GM12878 (cell line): Measurements from ENCODE around the gene PTPRN2. TPM values are rescaled to one million over a fixed set of nuclear protein-coding genes. Genes with fewer than 3 reads are reported as not detected.

Source experiments
- ATAC-seq: fragments of 200-7000 bp; cut with Tn5 transposase; 3 replicates; pipeline ENCODE4 v1.9.1; 2020; ENCODE audit warnings: mild to moderate bottlenecking, moderate library complexity
- BruUV-seq: library from RNA; stranded (reverse); fragments of 400-500 nt; replicated peaks from 2 replicates; lab custom pipeline; 2021; lab: Mats Ljungman, UMichigan
- CTCF ChIA-PET: fragments of 300-600 bp; sonication (Branson Sonifier 250); formaldehyde crosslinking; extraction: SDS; loops from one replicate; lab custom pipeline; 2021; ENCODE audit warnings: inconsistent platforms; lab: Yijun Ruan, JAX
- POLR2A ChIA-PET: fragments of 350-600 bp; formaldehyde crosslinking; extraction: SDS; loops from one replicate; lab custom pipeline; 2021; ENCODE audit warnings: inconsistent platforms; lab: Charles Lee
- RAD21 ChIA-PET: fragments of 300-600 bp; sonication (Branson Sonifier 250); formaldehyde crosslinking; loops from one replicate; lab custom pipeline; 2023; ENCODE audit warnings: antibody characterized with exemption; ENCODE audit not compliant: unreplicated experiment; lab: Charles Lee
- SMC1A ChIA-PET: fragments of 300-600 bp; sonication (Branson Sonifier 250); formaldehyde crosslinking; loops from one replicate; lab custom pipeline; 2023; ENCODE audit not compliant: unreplicated experiment, uncharacterized antibody; lab: Charles Lee
- DNase-seq: peaks from one replicate; pipeline ENCODE4 v3.0.0-alpha.2; 2011; ENCODE audit warnings: low read depth, low spot score
- FAIRE-seq: peaks from 3 replicates; lab custom pipeline; 2011; peaks lifted over from hg19 to GRCh38; lab: Jason Lieb, UNC
- H2AFZ ChIP-seq: 2 replicates; pipeline ENCODE4 v1.6.0; 2011; ENCODE audit warnings: low read depth, low read length, control low read depth; ENCODE audit not compliant: control insufficient read depth
- H3K27ac ChIP-seq: 2 replicates; pipeline ENCODE4 v1.5.1; 2011; ENCODE audit warnings: control low read depth; ENCODE audit not compliant: control insufficient read depth, insufficient read depth
- H3K27me3 ChIP-seq, 2 experiments: replicated peaks in 1 of 2; 2 replicates each; pipeline versions ENCODE4 v1.6.0 to v1.6.1; 2011; ENCODE audit warnings: low read length in 1 of 2; ENCODE audit not compliant: control insufficient read depth in 2 of 2, insufficient read depth in 2 of 2
- H3K36me3 ChIP-seq, 2 experiments: 2 replicates each; pipeline ENCODE4 v1.5.1; 2011; ENCODE audit warnings: low read length in 1 of 2; ENCODE audit not compliant: control insufficient read depth in 2 of 2, insufficient read depth in 2 of 2
- H3K4me1 ChIP-seq: 2 replicates; pipeline ENCODE4 v1.6.1; 2011; ENCODE audit warnings: mild to moderate bottlenecking, low read length, moderate library complexity, mixed read lengths; ENCODE audit not compliant: control insufficient read depth, insufficient read depth
- H3K4me2 ChIP-seq: 2 replicates; pipeline ENCODE4 v1.6.0; 2011; ENCODE audit warnings: control low read depth; ENCODE audit not compliant: control insufficient read depth, insufficient read depth
- H3K4me3 ChIP-seq: fragments of 200-600 bp; sonication (generic); 2 replicates; pipeline ENCODE4 v1.5.1; 2016
- H3K79me2 ChIP-seq: 2 replicates; pipeline ENCODE4 v1.6.0; 2011; ENCODE audit warnings: low read length; ENCODE audit not compliant: control insufficient read depth, insufficient read depth
- H3K9ac ChIP-seq: 2 replicates; pipeline ENCODE4 v1.8.0; 2011; ENCODE audit warnings: low read length, control low read depth, mixed read lengths; ENCODE audit not compliant: control insufficient read depth, insufficient read depth
- H3K9me3 ChIP-seq: replicated peaks from 3 replicates; pipeline ENCODE4 v1.5.1; 2011; ENCODE audit warnings: mild to moderate bottlenecking, low read length; ENCODE audit not compliant: control insufficient read depth, insufficient read depth
- H4K20me1 ChIP-seq: 2 replicates; pipeline ENCODE4 v1.6.0; 2011; ENCODE audit not compliant: control insufficient read depth, insufficient read depth
- ELK1 ChIP-seq: IDR thresholded peaks from 2 replicates; pipeline ENCODE4 v1.6.1; 2012; ENCODE audit warnings: low read depth, low read length, improper control_type of control experiment
- KLF5 ChIP-seq: fragments of 450-650 bp; IDR thresholded peaks from 2 replicates; pipeline ENCODE4 v1.6.1; 2014; ENCODE audit warnings: mild to moderate bottlenecking; ENCODE audit not compliant: partially characterized antibody
- MYB ChIP-seq: fragments of 150-350 bp; IDR thresholded peaks from 2 replicates; pipeline ENCODE4 v1.6.1; 2014; ENCODE audit warnings: mild to moderate bottlenecking, low read depth, low read length, borderline replicate concordance
- NRF1 ChIP-seq: conservative IDR thresholded peaks from 2 replicates; pipeline ENCODE4 v1.6.1; 2011; ENCODE audit warnings: mild to moderate bottlenecking, low read depth, low read length, improper control_type of control experiment
- TCF3 ChIP-seq: IDR thresholded peaks from 2 replicates; pipeline ENCODE4 v1.6.1; 2012; ENCODE audit warnings: low read depth, mild to moderate bottlenecking, low read length, borderline replicate concordance; ENCODE audit not compliant: insufficient read depth
- WGBS: methylation state at CpG from one replicate; pipeline ENCODE4 v1.1.6; 2016; ENCODE audit warnings: low lambda C conversion rate; ENCODE audit not compliant: insufficient replicate concordance, insufficient coverage; ENCODE audit errors: missing lambda C conversion rate; 5-methylcytosine and 5-hydroxymethylcytosine counted together
- in situ Hi-C: fragments of 300-500 bp; cut with MboI; formaldehyde crosslinking; loops from 9 replicates; pipeline ENCODE4 v1.14.3; 2018; ENCODE audit warnings: mixed read lengths
- intact Hi-C: fragments of 100-400 bp; cut with micrococcal nuclease; formaldehyde crosslinking; loops from one replicate; pipeline ENCODE4 v1.14.2; 2022; ENCODE audit not compliant: unreplicated experiment
- polyA plus RNA-seq, 11 experiments: library from polyadenylated mRNA; depleted of rRNA in 4 of 11; unstranded in 6 of 11; stranded (reverse) in 5 of 11; fragments of >200 nt; fragmentation: Nextera tagmentation in 4 of 11; fragmentation: Illumina TruSeq in 1 of 11; extraction: Ambion mirVana in 4 of 11; extraction: Trizol in 1 of 11; gene quantifications; 1 replicate in 1 of 11; 2 replicates in 10 of 11; pipeline versions ENCODE4 v1.2.1 to v1.2.3, GENCODE V29; 2011 to 2016; ENCODE audit warnings: inconsistent platforms in 2 of 11, missing spikeins in 2 of 11, low read depth in 1 of 11
- total RNA-seq, 4 experiments: library from RNA; depleted of rRNA in 3 of 4; stranded (reverse); fragments of >200 nt in 3 of 4; fragmentation: Illumina TruSeq in 1 of 4; extraction: Trizol in 1 of 4; gene quantifications; 2 replicates each; pipeline versions ENCODE4 v1.2.1 to v1.2.3, GENCODE V29; 2013 to 2021
- TF ChIP-seq, protein P1 (sequence below), 3 experiments: IDR thresholded peaks in 2 of 3; conservative IDR thresholded peaks in 1 of 3; 2 replicates each; pipeline ENCODE4 v1.5.1; 2011; ENCODE audit warnings: low read depth in 3 of 3, low read length in 3 of 3, mild to moderate bottlenecking in 3 of 3, control low read depth in 2 of 3, moderate library complexity in 2 of 3, inconsistent platforms in 1 of 3, mixed read lengths in 1 of 3; ENCODE audit not compliant: control insufficient read depth in 2 of 3, insufficient read depth in 1 of 3; ENCODE audit errors: extremely low read depth in 1 of 3
- TF ChIP-seq, protein P2 (sequence below): IDR thresholded peaks from 2 replicates; pipeline ENCODE4 v1.6.1; 2011; ENCODE audit warnings: mild to moderate bottlenecking, low read depth, low read length, moderate library complexity; ENCODE audit not compliant: insufficient replicate concordance

The PTPRN2 gene
- total and polyA plus RNA-seq, 10 of the 15 experiments (the other 5 are each of a cell fraction or from before 2014, with no cell fraction given), result 5.4 TPM; not detected in 9

DNA sequence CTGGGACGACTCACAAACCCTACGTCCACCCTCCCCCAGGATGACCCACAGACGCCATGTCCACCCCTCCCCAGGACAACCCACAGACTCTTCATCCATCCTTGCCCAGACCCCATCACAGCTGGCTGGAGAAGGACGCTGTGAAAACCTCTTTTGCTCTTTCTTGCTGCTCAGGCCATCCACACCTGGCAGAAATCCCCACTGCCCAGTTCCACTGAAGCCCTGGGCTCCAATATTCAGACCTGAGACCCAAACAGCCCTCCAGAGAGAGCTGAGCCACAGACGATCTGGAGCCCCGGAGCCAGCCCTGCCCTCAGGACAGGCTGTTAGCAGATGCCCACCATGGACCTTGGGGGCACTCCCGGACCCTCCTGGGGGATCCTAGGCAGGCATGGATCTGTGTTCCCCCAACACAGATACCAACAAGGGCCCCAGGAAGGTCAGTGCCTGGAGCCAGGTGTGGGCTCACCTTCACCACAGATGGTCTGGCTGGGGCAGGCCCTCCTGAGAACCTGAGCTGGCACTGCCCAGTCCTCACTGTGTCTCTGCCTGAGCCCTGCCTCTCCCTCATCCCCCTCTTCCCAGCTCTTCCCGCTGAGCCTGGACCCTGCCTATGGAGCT is 226.2 kb downstream of the PTPRN2 start:
- no peak for FAIRE-seq
- Histone ChIP-seq H4K20me1 (no peaks in the 10 kb centered on the region), H3K79me2 (no peaks in the 10 kb centered on the region), H2AFZ (no peak overlapping the region), H3K36me3 (no peaks in the 10 kb centered on the region), H3K27ac (no peak overlapping the region), H3K4me2 (no peak overlapping the region), H3K4me1 (no peaks in the 10 kb centered on the region), H3K9me3 (no peaks in the 10 kb centered on the region; the same call in 2 of the 3 replicates), H3K4me3 (no peak overlapping the region), H3K27me3 (no peaks in the 10 kb centered on the region), H3K9ac (no peak overlapping the region)
- SMC1A ChIA-PET, result no interaction called here
- in situ Hi-C loops (no loop called here), intact Hi-C loops (no loop called here)
- WGBS, result 68% methylated on average over 7 of the region's 8 CpGs
- DNase-seq, result no peak
- POLR2A ChIA-PET, result no interaction called here
- RAD21 ChIA-PET, result no interaction called here
- TF ChIP-seq TCF3 (no peak), KLF5 (no peak), ELK1 (no peak), NRF1 (no peak), MYB (no peak)
- TF ChIP-seq, protein P1, sequence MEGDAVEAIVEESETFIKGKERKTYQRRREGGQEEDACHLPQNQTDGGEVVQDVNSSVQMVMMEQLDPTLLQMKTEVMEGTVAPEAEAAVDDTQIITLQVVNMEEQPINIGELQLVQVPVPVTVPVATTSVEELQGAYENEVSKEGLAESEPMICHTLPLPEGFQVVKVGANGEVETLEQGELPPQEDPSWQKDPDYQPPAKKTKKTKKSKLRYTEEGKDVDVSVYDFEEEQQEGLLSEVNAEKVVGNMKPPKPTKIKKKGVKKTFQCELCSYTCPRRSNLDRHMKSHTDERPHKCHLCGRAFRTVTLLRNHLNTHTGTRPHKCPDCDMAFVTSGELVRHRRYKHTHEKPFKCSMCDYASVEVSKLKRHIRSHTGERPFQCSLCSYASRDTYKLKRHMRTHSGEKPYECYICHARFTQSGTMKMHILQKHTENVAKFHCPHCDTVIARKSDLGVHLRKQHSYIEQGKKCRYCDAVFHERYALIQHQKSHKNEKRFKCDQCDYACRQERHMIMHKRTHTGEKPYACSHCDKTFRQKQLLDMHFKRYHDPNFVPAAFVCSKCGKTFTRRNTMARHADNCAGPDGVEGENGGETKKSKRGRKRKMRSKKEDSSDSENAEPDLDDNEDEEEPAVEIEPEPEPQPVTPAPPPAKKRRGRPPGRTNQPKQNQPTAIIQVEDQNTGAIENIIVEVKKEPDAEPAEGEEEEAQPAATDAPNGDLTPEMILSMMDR (IDR thresholded peaks at IDR 0.05 in 2 of 3, conservative IDR thresholded peaks at IDR 0.05 in 1 of 3; ENCODE audit: control insufficient read depth in 2 of 3, extremely low read depth in 1 of 3, insufficient read depth in 1 of 3, low read depth in 3 of 3, low read length in 3 of 3), result no peak
- TF ChIP-seq, protein P2, sequence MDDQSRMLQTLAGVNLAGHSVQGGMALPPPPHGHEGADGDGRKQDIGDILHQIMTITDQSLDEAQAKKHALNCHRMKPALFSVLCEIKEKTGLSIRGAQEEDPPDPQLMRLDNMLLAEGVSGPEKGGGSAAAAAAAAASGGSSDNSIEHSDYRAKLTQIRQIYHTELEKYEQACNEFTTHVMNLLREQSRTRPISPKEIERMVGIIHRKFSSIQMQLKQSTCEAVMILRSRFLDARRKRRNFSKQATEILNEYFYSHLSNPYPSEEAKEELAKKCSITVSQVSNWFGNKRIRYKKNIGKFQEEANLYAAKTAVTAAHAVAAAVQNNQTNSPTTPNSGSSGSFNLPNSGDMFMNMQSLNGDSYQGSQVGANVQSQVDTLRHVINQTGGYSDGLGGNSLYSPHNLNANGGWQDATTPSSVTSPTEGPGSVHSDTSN, result no peak
- no TSS peak for BruUV-seq
- no peak for ATAC-seq
- CTCF ChIA-PET, result no interaction called here
